Measurements from ENCODE around the gene KIF3A. TPM values are rescaled to one million over a fixed set of nuclear protein-coding genes. Genes with fewer than 3 reads are reported as not detected.
A peak's percentile ranks its signal among the peaks of the same experiment; 100 is the strongest.

Gene KIF3A
- total and polyA plus RNA-seq, 5 donors = 4.2 to 9.8 (median 8.8) TPM

DNA sequence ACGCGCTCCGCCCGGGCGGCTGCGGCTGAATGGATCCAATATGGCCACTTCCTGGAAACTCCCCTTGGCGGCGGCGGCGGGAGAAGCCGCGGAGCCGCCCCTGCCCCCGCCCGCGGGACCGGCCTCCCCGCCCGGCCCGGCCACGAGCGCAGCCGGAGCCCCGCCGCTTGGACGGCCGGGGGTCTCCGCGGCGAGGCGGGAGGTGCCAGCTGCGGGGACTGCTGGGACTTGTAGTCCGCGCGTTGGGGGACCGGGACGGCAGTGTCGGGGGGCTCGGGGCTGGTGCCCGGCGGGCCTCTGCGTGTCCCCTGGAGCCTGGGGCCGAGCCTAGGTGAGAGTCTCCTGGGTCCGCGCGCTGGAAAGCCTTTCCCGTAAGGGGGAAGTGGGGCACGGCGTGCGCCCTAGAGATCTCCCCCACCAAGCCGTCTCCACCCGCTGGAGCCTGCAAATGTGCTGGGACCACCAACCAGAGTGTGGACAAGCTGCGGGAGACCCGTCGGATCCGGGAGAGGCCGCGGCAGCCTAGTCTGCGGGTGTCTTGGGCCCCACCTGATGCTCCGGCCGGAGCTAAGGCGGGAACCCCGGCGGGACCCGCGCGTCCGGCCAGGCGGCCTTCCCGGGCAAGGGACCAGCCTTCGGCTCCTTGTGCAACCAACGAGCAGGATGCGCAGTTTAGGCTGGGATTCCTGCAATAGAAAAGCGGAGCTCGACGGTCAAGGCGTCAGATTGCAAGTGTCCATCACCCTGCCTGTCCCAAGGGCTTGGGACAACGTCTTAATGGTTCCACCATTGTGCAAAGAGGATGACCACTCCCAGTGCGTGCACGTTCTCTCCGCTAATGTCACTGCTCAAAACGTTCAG is 40.1 kb upstream of the KIF3A start, which contains the start of gene SEPTIN8:
Gene SEPTIN8 (minus strand): TSS at position 31 of the 861 bp plus-strand sequence. CDS start 102 bp downstream, outside the sequence.
- peak; percentile 73 to 86 (median 86) for DNase-seq
- H3K9me3 ChIP-seq (ENCODE audit: control insufficient read depth, low read length) = no peaks in the 10 kb centered on the region
- intact Hi-C loops (cut with DNase I) = no loop called here
- no peaks in the 10 kb centered on the region for H3K27me3 ChIP-seq (ENCODE audit: control insufficient read depth, insufficient read depth)
- ATAC-seq = peak; percentile 71 to 72
- 1% methylated on average over 82 of the region's 82 CpGs for WGBS
- H3K4me3 ChIP-seq (ENCODE audit: low read length) = peak within 1 kb of the TSS; percentile 95
- H3K4me1 ChIP-seq (ENCODE audit: control insufficient read depth, insufficient read depth, low read length) = peaks cover 18% of the 10 kb centered on the region
- H3K27ac ChIP-seq (ENCODE audit: low read length) = peak within 1 kb of the TSS; percentile 54

DNA sequence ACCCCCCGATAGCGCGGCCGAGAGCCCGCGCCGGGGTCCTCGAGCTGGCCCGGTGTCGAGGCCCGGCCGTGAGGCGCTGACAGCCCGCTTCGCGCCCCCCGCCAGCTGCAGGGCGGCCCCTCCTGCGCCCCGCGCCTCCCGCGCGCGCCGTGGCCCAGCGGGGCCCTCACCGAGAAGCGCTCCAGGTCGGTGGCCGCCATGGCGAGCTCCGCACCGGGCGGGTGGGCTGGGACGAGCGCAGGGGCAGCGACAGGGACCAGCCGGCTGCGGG is 39.5 kb upstream of the KIF3A start:
- peaks cover 24% of the 10 kb centered on the region for H3K4me1 ChIP-seq (ENCODE audit: control insufficient read depth, insufficient read depth, low read length)
- intact Hi-C loops (cut with DNase I) = no loop called here
- no peaks in the 10 kb centered on the region for H3K9me3 ChIP-seq (ENCODE audit: control insufficient read depth, low read length)
- peak overlapping the region; percentile 31 for H3K27ac ChIP-seq (ENCODE audit: low read length)
- H3K4me3 ChIP-seq (ENCODE audit: low read length) = peak overlapping the region; percentile 95
- under 1% methylated on average over 40 of the region's 40 CpGs for WGBS
- H3K27me3 ChIP-seq (ENCODE audit: control insufficient read depth, insufficient read depth) = no peaks in the 10 kb centered on the region
- DNase-seq = no peak
- ATAC-seq = no peak

DNA sequence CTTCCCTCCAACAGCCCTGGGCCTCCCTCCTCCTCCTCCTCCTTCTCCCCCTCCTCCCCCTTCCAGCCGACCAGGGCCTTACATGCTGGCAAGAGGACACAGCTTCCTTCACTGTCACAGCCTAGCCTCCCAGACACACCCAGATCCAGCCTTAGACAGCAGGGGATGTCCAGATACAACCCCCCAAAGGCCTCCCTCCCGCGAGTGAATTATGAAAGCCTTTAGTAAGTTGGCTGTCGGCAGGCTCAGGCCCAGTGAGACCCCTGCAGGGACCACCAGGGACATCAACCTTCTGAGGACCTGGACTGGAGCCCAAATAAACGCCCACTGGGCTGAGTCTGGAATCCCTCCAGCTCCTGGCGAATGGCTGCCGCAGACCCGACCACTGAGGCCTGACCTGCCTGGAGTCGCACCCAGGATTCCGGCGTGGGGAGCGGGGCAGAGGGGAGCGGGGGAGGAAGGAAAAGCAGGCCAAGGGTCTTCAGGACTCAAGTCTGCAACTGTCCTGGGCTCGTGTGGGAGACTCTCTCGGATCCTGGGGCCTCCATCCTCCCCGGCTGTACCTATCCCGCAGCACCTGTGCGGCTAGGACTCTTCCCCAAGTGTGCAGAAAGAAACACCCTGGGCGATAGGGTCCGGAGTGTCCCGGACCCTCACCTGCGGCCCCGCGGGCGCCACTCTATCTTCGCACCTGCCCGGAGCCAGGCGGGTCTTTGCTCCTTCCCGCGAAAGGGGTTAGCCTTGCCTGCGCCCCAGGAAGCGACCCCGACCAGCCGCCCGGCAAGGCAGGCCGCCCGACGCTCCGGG is 39.0 kb upstream of the KIF3A start:
- DNase-seq (peak; percentile 48 to 74 (median 68)), ATAC-seq (peak; percentile 49 to 58)
- peak overlapping the region; percentile 54 for H3K27ac ChIP-seq (ENCODE audit: low read length)
- H3K27me3 ChIP-seq (ENCODE audit: control insufficient read depth, insufficient read depth) = no peaks in the 10 kb centered on the region
- intact Hi-C loops (cut with DNase I) = no loop called here
- no peaks in the 10 kb centered on the region for H3K9me3 ChIP-seq (ENCODE audit: control insufficient read depth, low read length)
- peaks cover 26% of the 10 kb centered on the region for H3K4me1 ChIP-seq (ENCODE audit: control insufficient read depth, insufficient read depth, low read length)
- H3K4me3 ChIP-seq (ENCODE audit: low read length) = peak overlapping the region; percentile 95
- 3% methylated on average over 39 of the region's 39 CpGs for WGBS

DNA sequence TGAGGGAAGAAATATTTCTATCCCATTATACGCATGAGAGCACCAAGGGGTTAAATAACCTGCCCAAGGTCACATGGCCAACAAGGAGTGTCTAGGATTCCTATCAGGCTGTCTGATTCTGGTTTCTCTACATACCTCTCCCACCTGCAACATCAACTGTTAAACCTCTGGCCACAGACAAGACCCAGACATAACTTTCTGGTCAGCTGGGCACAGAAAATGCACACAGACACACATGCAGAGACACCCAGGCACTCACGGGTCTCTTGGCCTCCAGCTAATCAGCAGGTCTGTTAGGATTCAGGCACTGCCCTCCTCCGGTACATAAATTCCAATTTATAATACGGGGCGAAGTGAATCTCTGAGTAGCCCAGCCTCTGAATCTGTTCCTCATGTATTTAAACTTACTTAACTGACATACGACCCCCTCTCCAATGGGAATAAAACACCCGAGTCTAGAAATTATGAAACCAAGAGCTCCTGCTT is 38.2 kb upstream of the KIF3A start:
- Histone ChIP-seq H3K9me3 (ENCODE audit: control insufficient read depth, low read length) (no peaks in the 10 kb centered on the region), H3K4me1 (ENCODE audit: control insufficient read depth, insufficient read depth, low read length) (peaks cover 33% of the 10 kb centered on the region), H3K4me3 (ENCODE audit: low read length) (peak overlapping the region; percentile 6), H3K27me3 (ENCODE audit: control insufficient read depth, insufficient read depth) (no peaks in the 10 kb centered on the region), H3K27ac (ENCODE audit: low read length) (no peak overlapping the region)
- DNase-seq (no peak), ATAC-seq (no peak)
- intact Hi-C loops (cut with DNase I) = no loop called here
- WGBS = 40% methylated on average over 7 of the region's 7 CpGs

DNA sequence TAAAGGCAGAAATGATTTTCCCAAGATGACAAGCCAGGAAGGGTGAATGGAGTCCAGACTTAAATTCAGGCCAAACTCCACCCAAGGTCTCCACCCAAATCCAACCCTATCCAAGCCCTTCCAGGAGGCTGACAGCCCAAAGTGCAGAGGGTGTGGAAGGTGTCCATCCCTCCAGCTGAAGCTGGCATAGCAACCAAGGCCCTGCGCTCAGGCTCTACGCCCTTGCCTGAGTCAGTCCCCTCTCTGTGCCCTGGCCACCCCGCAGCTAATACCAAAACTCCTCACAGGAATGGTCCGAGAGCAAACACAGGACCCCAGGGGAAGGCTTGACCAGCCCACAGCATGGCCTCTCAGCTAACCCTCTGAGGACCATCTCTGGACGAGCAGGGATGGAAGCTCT is 37.5 kb upstream of the KIF3A start:
- no peak overlapping the region for H3K27ac ChIP-seq (ENCODE audit: low read length)

DNA sequence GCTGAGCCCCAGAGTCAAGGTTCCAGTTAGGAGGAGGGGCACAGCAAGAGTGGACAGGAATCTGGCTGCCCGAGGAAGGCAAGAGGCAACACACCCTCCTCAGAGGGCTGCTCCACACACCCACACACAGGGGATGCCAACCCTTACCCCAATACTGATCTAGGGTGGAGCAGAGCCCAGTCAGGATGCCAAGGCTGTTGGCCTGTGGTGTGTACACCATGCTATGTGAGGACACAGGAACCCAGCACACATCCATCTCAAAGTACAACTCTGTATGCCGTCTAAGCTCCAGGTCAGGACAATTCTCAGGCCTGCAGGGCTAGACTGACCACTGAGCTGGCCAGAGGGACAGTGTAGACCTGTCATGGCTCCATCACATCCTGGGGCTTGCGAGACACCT is 37.1 kb upstream of the KIF3A start:
- ATAC-seq = peak in 1 of 2 donors; percentile 1
- Histone ChIP-seq H3K27me3 (ENCODE audit: control insufficient read depth, insufficient read depth) (no peaks in the 10 kb centered on the region), H3K27ac (ENCODE audit: low read length) (no peak overlapping the region), H3K9me3 (ENCODE audit: control insufficient read depth, low read length) (no peaks in the 10 kb centered on the region), H3K4me1 (ENCODE audit: control insufficient read depth, insufficient read depth, low read length) (peaks cover 34% of the 10 kb centered on the region), H3K4me3 (ENCODE audit: low read length) (no peak overlapping the region)
- peak in 1 of 3 donors; percentile 51 for DNase-seq
- 62% methylated on average over 3 of the region's 3 CpGs for WGBS
- intact Hi-C loops (cut with DNase I) = no loop called here

More for the DNA sequence above, 37.5 kb upstream of the KIF3A start:
- peak; percentile 13 to 28 for ATAC-seq
- no peaks in the 10 kb centered on the region for H3K9me3 ChIP-seq (ENCODE audit: control insufficient read depth, low read length)
- peak in 2 of 3 donors; percentile 34 to 71 for DNase-seq
- 79% methylated on average over 5 of the region's 5 CpGs for WGBS
- H3K4me3 ChIP-seq (ENCODE audit: low read length) = no peak overlapping the region
- no peaks in the 10 kb centered on the region for H3K27me3 ChIP-seq (ENCODE audit: control insufficient read depth, insufficient read depth)
- intact Hi-C loops (cut with DNase I) = no loop called here
- peaks cover 34% of the 10 kb centered on the region for H3K4me1 ChIP-seq (ENCODE audit: control insufficient read depth, insufficient read depth, low read length)

DNA sequence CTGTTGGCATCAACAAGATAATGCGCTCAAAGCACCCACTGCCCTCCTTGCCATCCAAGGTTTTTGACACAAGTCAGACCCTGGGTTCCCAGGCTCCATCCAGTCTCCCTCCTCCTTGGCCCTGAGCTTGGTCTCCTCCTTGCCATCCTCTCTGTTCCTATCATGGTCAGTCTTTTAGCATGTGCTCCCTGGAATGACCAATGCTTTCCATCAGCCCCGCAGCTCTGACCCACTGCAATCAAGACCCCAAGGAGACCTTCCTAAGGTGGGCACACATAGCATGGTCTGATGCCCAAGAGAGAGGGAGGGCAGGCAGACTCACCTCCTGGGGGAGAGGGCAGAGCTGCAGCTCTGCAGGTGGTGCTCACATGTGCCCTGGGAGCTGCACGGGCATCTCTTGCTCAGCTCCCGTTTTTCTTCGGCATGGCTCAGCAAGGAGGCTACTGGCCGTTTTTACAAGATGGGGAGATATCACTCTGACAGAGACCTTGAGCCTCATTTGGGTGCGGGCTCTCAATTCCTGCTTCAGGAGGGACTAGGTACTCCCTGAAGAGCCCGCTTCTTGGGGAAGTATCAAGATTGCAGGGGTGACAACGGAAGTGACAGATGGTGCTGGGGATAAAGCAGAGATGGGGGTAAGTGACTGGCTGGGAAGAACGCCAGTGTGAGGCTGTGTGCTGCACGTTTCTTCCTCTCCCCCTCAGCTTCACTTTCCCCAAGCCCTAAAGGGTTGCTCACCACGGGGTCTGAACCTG is 36.4 kb upstream of the KIF3A start:
- H3K4me1 ChIP-seq (ENCODE audit: control insufficient read depth, insufficient read depth, low read length) = peaks cover 34% of the 10 kb centered on the region
- intact Hi-C loops (cut with DNase I) = no loop called here
- DNase-seq = no peak

DNA sequence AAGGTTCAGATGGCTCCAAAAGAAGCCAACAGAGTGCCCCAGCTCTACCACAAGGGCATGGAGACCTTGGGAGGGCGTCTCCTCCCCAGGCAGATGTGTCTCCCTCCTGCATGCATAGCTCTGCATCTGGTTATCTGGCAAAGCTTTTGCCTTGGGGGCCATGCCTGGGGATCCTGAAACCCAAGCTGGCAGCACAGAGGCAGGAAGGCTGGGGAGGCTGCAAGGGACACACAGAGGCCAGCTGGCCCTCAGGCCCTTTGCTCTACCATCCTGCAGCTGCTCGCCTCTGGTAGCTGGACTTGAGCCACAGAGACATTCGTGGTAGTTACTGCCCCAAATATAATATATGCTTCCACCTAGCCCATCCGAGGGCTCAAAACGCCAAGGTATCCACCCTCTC is 35.8 kb upstream of the KIF3A start:
- DNase-seq (no peak), ATAC-seq (no peak)
- intact Hi-C loops (cut with DNase I) = no loop called here
- WGBS = 77% methylated on average over 5 of the region's 5 CpGs
- Histone ChIP-seq H3K4me3 (ENCODE audit: low read length) (no peak overlapping the region), H3K27ac (ENCODE audit: low read length) (no peak overlapping the region), H3K9me3 (ENCODE audit: control insufficient read depth, low read length) (no peaks in the 10 kb centered on the region), H3K4me1 (ENCODE audit: control insufficient read depth, insufficient read depth, low read length) (peaks cover 33% of the 10 kb centered on the region), H3K27me3 (ENCODE audit: control insufficient read depth, insufficient read depth) (no peaks in the 10 kb centered on the region)

More for the DNA sequence above, 36.4 kb upstream of the KIF3A start:
- no peak for ATAC-seq
- H3K27ac ChIP-seq (ENCODE audit: low read length) = no peak overlapping the region
- 71% methylated on average over 12 of the region's 12 CpGs for WGBS
- H3K27me3 ChIP-seq (ENCODE audit: control insufficient read depth, insufficient read depth) = no peaks in the 10 kb centered on the region
- H3K4me3 ChIP-seq (ENCODE audit: low read length) = no peak overlapping the region
- no peaks in the 10 kb centered on the region for H3K9me3 ChIP-seq (ENCODE audit: control insufficient read depth, low read length)

DNA sequence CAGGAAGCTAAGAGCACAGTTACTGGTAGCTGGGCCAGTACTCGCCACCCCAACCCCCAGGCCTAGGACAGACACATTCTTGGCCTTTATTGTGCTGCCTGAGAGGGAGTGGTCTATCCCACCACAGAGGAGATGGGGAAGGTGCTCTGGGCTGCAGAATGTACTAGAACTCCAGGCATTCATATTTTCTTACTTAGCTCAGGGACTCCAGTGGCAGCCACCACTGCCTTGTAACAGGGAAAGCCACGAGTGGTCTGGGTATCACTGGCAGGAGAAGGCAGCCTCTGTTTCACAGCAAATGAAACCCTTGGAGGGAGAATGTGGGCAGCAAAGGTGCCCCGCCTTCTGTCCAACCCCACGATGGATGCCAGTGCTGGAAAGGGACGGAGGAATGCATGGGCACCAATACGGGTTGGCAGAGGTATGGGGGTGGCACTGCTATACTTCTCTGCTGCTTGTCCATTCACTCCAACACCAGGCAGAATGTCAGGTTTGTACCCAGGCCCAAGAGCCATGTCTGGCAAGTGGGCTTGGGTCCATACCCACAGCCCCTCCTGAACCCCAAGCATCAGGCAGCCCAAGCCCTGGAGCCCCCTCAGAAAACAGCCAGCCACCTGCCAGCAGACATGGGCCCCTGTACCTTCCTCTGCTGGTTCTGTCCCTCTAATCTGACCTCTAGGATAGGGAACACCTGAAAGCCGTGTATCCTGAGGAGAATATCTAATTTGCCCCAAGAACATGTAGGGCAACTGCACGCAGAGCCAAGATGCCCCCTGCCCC is 35.1 kb upstream of the KIF3A start:
- peak overlapping the region; percentile 8 for H3K27ac ChIP-seq (ENCODE audit: low read length)
- no peak overlapping the region for H3K4me3 ChIP-seq (ENCODE audit: low read length)
- intact Hi-C loops (cut with DNase I) = no loop called here
- no peaks in the 10 kb centered on the region for H3K9me3 ChIP-seq (ENCODE audit: control insufficient read depth, low read length)
- 78% methylated on average over 8 of the region's 8 CpGs for WGBS
- H3K4me1 ChIP-seq (ENCODE audit: control insufficient read depth, insufficient read depth, low read length) = peaks cover 37% of the 10 kb centered on the region
- H3K27me3 ChIP-seq (ENCODE audit: control insufficient read depth, insufficient read depth) = no peaks in the 10 kb centered on the region
- ATAC-seq = no peak
- no peak for DNase-seq

DNA sequence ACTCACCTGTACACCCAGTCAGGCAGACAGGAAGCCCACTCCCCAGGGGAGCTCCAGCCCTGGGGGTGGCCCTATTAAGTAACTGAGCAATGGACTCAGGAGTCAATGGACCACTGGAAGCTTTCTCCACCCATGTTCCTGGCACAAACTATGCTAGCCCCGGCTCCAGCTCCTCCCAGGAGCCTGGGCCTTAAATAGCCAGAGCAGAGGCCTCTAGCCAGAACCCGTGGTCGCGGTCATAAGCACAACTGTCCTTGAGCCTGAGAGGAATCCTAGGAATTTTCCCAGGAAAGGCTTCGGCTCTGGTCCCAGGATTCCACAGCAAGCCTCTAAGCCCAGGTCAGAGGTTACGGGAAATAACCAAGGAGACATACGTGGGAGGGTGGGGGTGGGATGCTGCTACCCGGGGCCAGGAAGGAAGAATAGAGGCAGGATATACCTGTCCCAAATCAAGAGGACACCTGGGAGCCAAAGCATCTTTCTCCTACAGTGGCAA is 34.2 kb upstream of the KIF3A start:
- peak; percentile 47 to 81 (median 74) for DNase-seq
- peak; percentile 18 to 42 for ATAC-seq
- Histone ChIP-seq H3K4me1 (ENCODE audit: control insufficient read depth, insufficient read depth, low read length) (peaks cover 43% of the 10 kb centered on the region), H3K4me3 (ENCODE audit: low read length) (no peak overlapping the region), H3K27ac (ENCODE audit: low read length) (peak overlapping the region; percentile 37), H3K9me3 (ENCODE audit: control insufficient read depth, low read length) (no peaks in the 10 kb centered on the region), H3K27me3 (ENCODE audit: control insufficient read depth, insufficient read depth) (no peaks in the 10 kb centered on the region)
- WGBS = 27% methylated on average over 8 of the region's 8 CpGs
- intact Hi-C loops (cut with DNase I) = no loop called here
